Measurements from ENCODE around the gene TTC36.
"Not testable (repeated sequence)": the region's sequence is repeated elsewhere in the genome, so short reads cannot be mapped to it uniquely, and the experiment has no call there.

TTC36 gene

GRCh38 chr11:118544647-118545010 is 17.4 kb downstream of the TTC36 start:
- Mint-ChIP-seq H3K27ac (no peak overlapping the region), H3K36me3 (peaks cover 7% of the 10 kb centered on the region), H3K27me3 (no peaks in the 10 kb centered on the region), H3K9me3 (ENCODE audit: low read depth) (no peaks in the 10 kb centered on the region), H3K4me1 (ENCODE audit: low read depth) (no peaks in the 10 kb centered on the region), H3K4me3 (no peak overlapping the region)

- Mint-ChIP-seq H3K4me1 (ENCODE audit: low read depth) (no peaks in the 10 kb centered on the region), H3K27ac (no peak overlapping the region), H3K27me3 (no peaks in the 10 kb centered on the region), H3K36me3 (peaks cover 4% of the 10 kb centered on the region), H3K4me3 (no peak overlapping the region), H3K9me3 (ENCODE audit: low read depth) (no peaks in the 10 kb centered on the region)
These were observed 18.3 kb downstream of the TTC36 start for GRCh38 chr11:118545533-118545932.

- H3K27ac Mint-ChIP-seq, result no peak overlapping the region
- no peaks in the 10 kb centered on the region for H3K9me3 Mint-ChIP-seq (ENCODE audit: low read depth)
- H3K4me3 Mint-ChIP-seq, result no peak overlapping the region
- no peaks in the 10 kb centered on the region for H3K27me3 Mint-ChIP-seq
- peaks cover 2% of the 10 kb centered on the region for H3K36me3 Mint-ChIP-seq
- no peaks in the 10 kb centered on the region for H3K4me1 Mint-ChIP-seq (ENCODE audit: low read depth)
These were observed 19.9 kb downstream of the TTC36 start for GRCh38 chr11:118547132-118547531.

GRCh38 chr11:118552341-118552740 is 25.1 kb downstream of the TTC36 start:
- Mint-ChIP-seq H3K4me3 (no peak overlapping the region), H3K9me3 (ENCODE audit: low read depth) (no peaks in the 10 kb centered on the region), H3K27ac (no peak overlapping the region), H3K36me3 (peaks cover 14% of the 10 kb centered on the region), H3K4me1 (ENCODE audit: low read depth) (no peaks in the 10 kb centered on the region), H3K27me3 (no peaks in the 10 kb centered on the region)

GRCh38 chr11:118560806-118561205 is 33.5 kb downstream of the TTC36 start:
- Mint-ChIP-seq H3K27me3 (no peaks in the 10 kb centered on the region), H3K36me3 (peaks cover 2% of the 10 kb centered on the region), H3K9me3 (ENCODE audit: low read depth) (no peaks in the 10 kb centered on the region), H3K4me3 (no peak overlapping the region), H3K4me1 (ENCODE audit: low read depth) (peaks cover 16% of the 10 kb centered on the region), H3K27ac (no peak overlapping the region)

GRCh38 chr11:118565051-118565450 is 37.8 kb downstream of the TTC36 start:
- Mint-ChIP-seq H3K4me1 (ENCODE audit: low read depth) (peaks cover 19% of the 10 kb centered on the region), H3K27me3 (no peaks in the 10 kb centered on the region), H3K27ac (peak overlapping the region; percentile 61), H3K4me3 (peak overlapping the region; percentile 81), H3K9me3 (ENCODE audit: low read depth) (no peaks in the 10 kb centered on the region), H3K36me3 (peaks cover 2% of the 10 kb centered on the region)

- Mint-ChIP-seq H3K27ac (no peak overlapping the region), H3K4me1 (ENCODE audit: low read depth) (peaks cover 38% of the 10 kb centered on the region), H3K36me3 (no peaks in the 10 kb centered on the region), H3K4me3 (no peak overlapping the region), H3K27me3 (no peaks in the 10 kb centered on the region), H3K9me3 (ENCODE audit: low read depth) (no peaks in the 10 kb centered on the region)
These were observed 42.4 kb downstream of the TTC36 start for GRCh38 chr11:118569670-118570069.

- H3K36me3 Mint-ChIP-seq, result no peaks in the 10 kb centered on the region
- H3K27me3 Mint-ChIP-seq, result no peaks in the 10 kb centered on the region
- peak overlapping the region; percentile 95 for H3K27ac Mint-ChIP-seq
- H3K4me3 Mint-ChIP-seq, result no peak overlapping the region
- H3K9me3 Mint-ChIP-seq (ENCODE audit: low read depth), result no peaks in the 10 kb centered on the region
- peaks cover 42% of the 10 kb centered on the region for H3K4me1 Mint-ChIP-seq (ENCODE audit: low read depth)
These were observed 43.5 kb downstream of the TTC36 start for GRCh38 chr11:118570787-118571186.

GRCh38 chr11:118571701-118572060 is 44.4 kb downstream of the TTC36 start:
- not testable (repeated sequence) for H3K36me3 Mint-ChIP-seq; H3K9me3 Mint-ChIP-seq (ENCODE audit: low read depth); H3K27me3 Mint-ChIP-seq
- Mint-ChIP-seq H3K4me3 (peak overlapping the region; percentile 100), H3K4me1 (ENCODE audit: low read depth) (peaks cover 47% of the 10 kb centered on the region), H3K27ac (peak overlapping the region; percentile 95)

- H3K27me3 Mint-ChIP-seq, result no peaks in the 10 kb centered on the region
These were observed 45.0 kb downstream of the TTC36 start, which contains the start of gene ARCN1 for GRCh38 chr11:118572061-118572980. Gene ARCN1, plus strand, starts transcription at chr11:118572409. Its CDS starts 139 bp downstream, at chr11:118572548.

GRCh38 chr11:118572981-118573550 is 45.8 kb downstream of the TTC36 start:
- Mint-ChIP-seq H3K4me3 (peak overlapping the region; percentile 100), H3K27ac (peak overlapping the region; percentile 96), H3K36me3 (peaks cover 2% of the 10 kb centered on the region), H3K4me1 (ENCODE audit: low read depth) (peaks cover 57% of the 10 kb centered on the region), H3K9me3 (ENCODE audit: low read depth) (no peaks in the 10 kb centered on the region), H3K27me3 (no peaks in the 10 kb centered on the region)

More at GRCh38 chr11:118572061-118572980, 45.0 kb downstream of the TTC36 start, which contains the start of gene ARCN1:
- Mint-ChIP-seq H3K27ac (peak within 1 kb of the TSS; percentile 96), H3K9me3 (ENCODE audit: low read depth) (no peaks in the 10 kb centered on the region), H3K4me1 (ENCODE audit: low read depth) (peaks cover 53% of the 10 kb centered on the region), H3K36me3 (no peaks in the 10 kb centered on the region), H3K4me3 (peak within 1 kb of the TSS; percentile 100)

GRCh38 chr11:118574636-118575035 is 47.4 kb downstream of the TTC36 start:
- Mint-ChIP-seq H3K9me3 (ENCODE audit: low read depth) (no peaks in the 10 kb centered on the region), H3K27ac (no peak overlapping the region), H3K27me3 (no peaks in the 10 kb centered on the region), H3K36me3 (peaks cover 2% of the 10 kb centered on the region), H3K4me1 (ENCODE audit: low read depth) (peaks cover 65% of the 10 kb centered on the region), H3K4me3 (peak overlapping the region; percentile 67)

GRCh38 chr11:118577995-118578394 is 50.7 kb downstream of the TTC36 start:
- H3K9me3 Mint-ChIP-seq (ENCODE audit: low read depth); H3K36me3 Mint-ChIP-seq; H3K27me3 Mint-ChIP-seq; H3K4me3 Mint-ChIP-seq; H3K27ac Mint-ChIP-seq: not testable (repeated sequence)
- H3K4me1 Mint-ChIP-seq (ENCODE audit: low read depth), result peaks cover 55% of the 10 kb centered on the region

Data from activated naive CD8-positive, alpha-beta T cell (primary cell).